Astrocyte (in vitro differentiated cells and primary cell): Measurements from ENCODE around the gene CNST. TPM values are rescaled to one million over a fixed set of nuclear protein-coding genes. Genes with fewer than 3 reads are reported as not detected.

ENCODE experiments used
- DNase-seq: peaks from one replicate; pipeline ENCODE4 v3.0.0-alpha.2; 2010; ENCODE audit warnings: low read depth
- FAIRE-seq: peaks from 2 replicates; lab custom pipeline; 2011; peaks lifted over from hg19 to GRCh38; lab: Jason Lieb, UNC
- H2AFZ ChIP-seq: 2 replicates; pipeline ENCODE4 v1.6.0; 2012; ENCODE audit warnings: low read depth, low read length, inconsistent platforms
- H3K27ac ChIP-seq: 2 replicates; pipeline ENCODE4 v1.5.1; 2011; ENCODE audit warnings: low read depth, low read length, inconsistent platforms
- H3K27me3 ChIP-seq: 2 replicates; pipeline ENCODE4 v1.6.0; 2011; ENCODE audit warnings: low read length, inconsistent platforms; ENCODE audit not compliant: insufficient read depth
- H3K36me3 ChIP-seq: 2 replicates; pipeline ENCODE4 v1.5.1; 2011; ENCODE audit warnings: low read length, inconsistent platforms; ENCODE audit not compliant: insufficient read depth
- H3K4me1 ChIP-seq: 2 replicates; pipeline ENCODE4 v1.5.1; 2011; ENCODE audit warnings: low read length, inconsistent platforms; ENCODE audit not compliant: insufficient read depth
- H3K4me2 ChIP-seq: 2 replicates; pipeline ENCODE4 v1.6.0; 2012; ENCODE audit warnings: low read length, inconsistent platforms
- H3K4me3 ChIP-seq: 2 replicates; pipeline ENCODE4 v1.5.1; 2011; ENCODE audit warnings: low read depth, mild to moderate bottlenecking, low read length, inconsistent platforms; ENCODE audit not compliant: insufficient read depth
- H3K79me2 ChIP-seq: 2 replicates; pipeline ENCODE4 v1.6.0; 2012; ENCODE audit warnings: mild to moderate bottlenecking, low read length, inconsistent platforms; ENCODE audit not compliant: insufficient read depth
- H3K9ac ChIP-seq: 2 replicates; pipeline ENCODE4 v1.6.0; 2012; ENCODE audit warnings: mild to moderate bottlenecking, low read length, inconsistent platforms
- H3K9me3 ChIP-seq: 2 replicates; pipeline ENCODE4 v1.5.1; 2012; ENCODE audit warnings: low read depth, mild to moderate bottlenecking, low read length, inconsistent platforms; ENCODE audit not compliant: insufficient read depth
- H4K20me1 ChIP-seq: 2 replicates; pipeline ENCODE4 v1.6.0; 2012; ENCODE audit warnings: low read length, inconsistent platforms; ENCODE audit not compliant: insufficient read depth
- H3K27ac Mint-ChIP-seq: one replicate; pipeline ENCODE4 v1.8.0; 2021; ENCODE audit warnings: mild to moderate bottlenecking, mixed read lengths; ENCODE audit not compliant: unreplicated experiment
- H3K27me3 Mint-ChIP-seq: one replicate; pipeline ENCODE4 v1.8.0; 2021; ENCODE audit warnings: low read depth, mixed read lengths; ENCODE audit not compliant: unreplicated experiment
- H3K36me3 Mint-ChIP-seq: one replicate; pipeline ENCODE4 v1.8.0; 2021; ENCODE audit warnings: low read depth, mixed read lengths; ENCODE audit not compliant: unreplicated experiment
- H3K4me1 Mint-ChIP-seq: one replicate; pipeline ENCODE4 v1.8.0; 2021; ENCODE audit warnings: low read depth, mixed read lengths; ENCODE audit not compliant: unreplicated experiment
- H3K4me3 Mint-ChIP-seq: one replicate; pipeline ENCODE4 v1.8.0; 2021; ENCODE audit warnings: mild to moderate bottlenecking, moderate library complexity, mixed read lengths; ENCODE audit not compliant: unreplicated experiment
- H3K9me3 Mint-ChIP-seq: one replicate; pipeline ENCODE4 v1.8.0; 2021; ENCODE audit warnings: mild to moderate bottlenecking, mixed read lengths; ENCODE audit not compliant: unreplicated experiment
- EZH2 ChIP-seq: IDR thresholded peaks from 2 replicates; pipeline ENCODE4 v1.6.1; 2012; ENCODE audit warnings: mild to moderate bottlenecking, low read length, inconsistent platforms; ENCODE audit not compliant: insufficient read depth
- total RNA-seq: library from RNA; stranded (reverse); gene quantifications from 2 replicates; pipeline ENCODE4 v1.2.1, GENCODE V29; 2021
- TF ChIP-seq, protein P1 (sequence below): IDR thresholded peaks from 2 replicates; pipeline ENCODE4 v1.5.1; 2011; ENCODE audit warnings: low read depth, mild to moderate bottlenecking, inconsistent platforms, low read length, moderate library complexity; ENCODE audit not compliant: insufficient read depth

CNST gene
- total RNA-seq, 1 donor from 2014 or later: 19.8 TPM

DNA sequence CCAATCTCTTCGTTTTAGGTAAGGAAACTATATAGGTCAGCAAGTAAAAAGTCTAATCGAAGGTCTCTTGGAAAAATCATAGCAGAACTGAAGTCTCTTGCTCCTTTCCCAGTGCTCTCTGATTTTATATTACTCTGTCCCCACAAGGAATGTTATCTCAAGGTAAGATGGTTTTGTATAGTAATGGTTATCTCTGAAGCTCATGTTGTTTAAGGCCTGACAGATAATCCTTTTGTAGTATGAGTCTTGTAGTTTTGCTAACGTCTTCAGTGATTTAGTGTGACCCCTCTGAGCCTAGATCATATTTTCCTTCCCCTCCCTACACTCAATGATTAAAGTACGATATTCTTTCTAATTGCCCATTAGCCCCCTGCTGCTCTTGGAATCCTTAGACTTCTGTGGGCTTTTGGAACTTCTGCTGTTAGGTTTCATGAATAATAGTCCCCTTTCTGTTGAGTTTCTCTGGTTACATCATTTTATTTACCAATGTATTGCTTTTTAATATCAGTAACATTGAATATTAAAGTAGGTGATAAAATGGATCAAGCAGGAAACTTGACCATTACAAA is 52.1 kb downstream of the CNST start:
- Histone ChIP-seq H3K79me2 (peaks cover under 1% of the 10 kb centered on the region), H3K9me3 (no peaks in the 10 kb centered on the region), H3K36me3 (no peaks in the 10 kb centered on the region), H4K20me1 (peaks cover 3% of the 10 kb centered on the region), H2AFZ (no peak overlapping the region), H3K4me2 (no peak overlapping the region), H3K4me1 (peaks cover 7% of the 10 kb centered on the region), H3K4me3 (no peak overlapping the region), H3K9ac (no peak overlapping the region), H3K27me3 (no peaks in the 10 kb centered on the region), H3K27ac (no peak overlapping the region)
- DNase-seq (no peak), FAIRE-seq (no peak)
- no peaks in the 10 kb centered on the region for H3K9me3 Mint-ChIP-seq
- peaks cover 5% of the 10 kb centered on the region for H3K4me1 Mint-ChIP-seq
- no peak overlapping the region for H3K4me3 Mint-ChIP-seq
- H3K27ac Mint-ChIP-seq: no peak overlapping the region
- H3K27me3 Mint-ChIP-seq: no peaks in the 10 kb centered on the region
- H3K36me3 Mint-ChIP-seq: peaks cover 4% of the 10 kb centered on the region
- no peak for TF ChIP-seq EZH2
- TF ChIP-seq, protein P1, sequence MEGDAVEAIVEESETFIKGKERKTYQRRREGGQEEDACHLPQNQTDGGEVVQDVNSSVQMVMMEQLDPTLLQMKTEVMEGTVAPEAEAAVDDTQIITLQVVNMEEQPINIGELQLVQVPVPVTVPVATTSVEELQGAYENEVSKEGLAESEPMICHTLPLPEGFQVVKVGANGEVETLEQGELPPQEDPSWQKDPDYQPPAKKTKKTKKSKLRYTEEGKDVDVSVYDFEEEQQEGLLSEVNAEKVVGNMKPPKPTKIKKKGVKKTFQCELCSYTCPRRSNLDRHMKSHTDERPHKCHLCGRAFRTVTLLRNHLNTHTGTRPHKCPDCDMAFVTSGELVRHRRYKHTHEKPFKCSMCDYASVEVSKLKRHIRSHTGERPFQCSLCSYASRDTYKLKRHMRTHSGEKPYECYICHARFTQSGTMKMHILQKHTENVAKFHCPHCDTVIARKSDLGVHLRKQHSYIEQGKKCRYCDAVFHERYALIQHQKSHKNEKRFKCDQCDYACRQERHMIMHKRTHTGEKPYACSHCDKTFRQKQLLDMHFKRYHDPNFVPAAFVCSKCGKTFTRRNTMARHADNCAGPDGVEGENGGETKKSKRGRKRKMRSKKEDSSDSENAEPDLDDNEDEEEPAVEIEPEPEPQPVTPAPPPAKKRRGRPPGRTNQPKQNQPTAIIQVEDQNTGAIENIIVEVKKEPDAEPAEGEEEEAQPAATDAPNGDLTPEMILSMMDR: no peak

DNA sequence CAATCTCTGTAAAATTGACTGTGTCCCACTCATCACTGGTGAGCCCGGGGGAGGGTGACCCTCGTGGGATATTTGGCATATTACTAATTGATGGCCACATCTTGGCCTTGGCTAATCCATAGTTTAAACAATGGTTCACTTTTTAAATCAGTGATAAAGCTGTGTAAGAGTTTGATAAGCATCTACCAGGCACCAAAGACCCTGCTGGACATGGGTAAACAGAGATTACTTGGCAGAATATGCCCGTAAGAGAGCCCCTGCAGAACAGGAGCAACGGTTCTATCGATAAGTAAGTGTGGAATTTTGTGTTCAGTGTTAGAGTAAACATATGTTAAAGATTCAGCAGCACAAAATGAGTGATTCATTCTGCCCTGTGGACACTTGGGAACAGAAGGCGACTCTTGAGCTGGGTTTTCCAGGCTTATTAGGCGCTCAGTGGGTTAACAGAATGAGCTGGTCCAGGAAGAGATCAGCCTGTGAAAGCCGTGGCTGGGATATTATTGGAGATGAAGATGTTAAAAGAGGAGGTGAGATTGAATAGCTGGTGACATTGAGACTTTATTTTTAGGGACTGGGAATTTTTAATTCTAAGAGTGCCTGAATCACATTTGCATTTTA is 55.9 kb downstream of the CNST start:
- no peaks in the 10 kb centered on the region for H3K27me3 Mint-ChIP-seq
- peaks cover 5% of the 10 kb centered on the region for H3K4me1 Mint-ChIP-seq
- no peaks in the 10 kb centered on the region for H4K20me1 ChIP-seq
- H3K27ac ChIP-seq: no peak overlapping the region
- no peak overlapping the region for H3K4me2 ChIP-seq
- H3K9me3 Mint-ChIP-seq: no peaks in the 10 kb centered on the region
- TF ChIP-seq, protein P1: no peak
- TF ChIP-seq EZH2: no peak
- no peak overlapping the region for H3K4me3 Mint-ChIP-seq
- no peaks in the 10 kb centered on the region for H3K36me3 ChIP-seq
- no peaks in the 10 kb centered on the region for H3K27me3 ChIP-seq
- no peak for FAIRE-seq
- H3K36me3 Mint-ChIP-seq: peaks cover 4% of the 10 kb centered on the region
- peaks cover 7% of the 10 kb centered on the region for H3K4me1 ChIP-seq
- H2AFZ ChIP-seq: no peak overlapping the region
- H3K79me2 ChIP-seq: no peaks in the 10 kb centered on the region
- DNase-seq: no peak
- H3K27ac Mint-ChIP-seq: no peak overlapping the region
- H3K9ac ChIP-seq: no peak overlapping the region
- no peaks in the 10 kb centered on the region for H3K9me3 ChIP-seq
- no peak overlapping the region for H3K4me3 ChIP-seq

DNA sequence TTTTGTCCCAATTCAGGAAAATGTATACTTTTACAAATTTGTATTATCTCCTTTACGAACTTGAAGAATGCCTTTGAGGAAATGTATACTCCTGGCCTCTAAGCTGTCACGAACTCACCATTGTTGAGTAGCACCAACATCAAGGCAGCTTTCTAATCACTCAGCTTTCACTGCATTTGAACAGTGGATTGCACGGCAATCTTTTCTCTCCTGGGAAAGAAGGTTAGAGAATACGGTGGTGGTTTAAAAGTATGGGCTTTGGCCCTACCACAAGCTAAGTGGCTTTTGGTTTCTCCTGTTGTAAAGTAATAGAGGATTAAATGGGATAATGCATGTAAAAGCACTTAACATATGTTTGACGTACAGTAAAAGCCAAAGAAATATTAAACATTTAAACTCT is 57.8 kb downstream of the CNST start:
- H3K79me2 ChIP-seq: no peaks in the 10 kb centered on the region
- no peak overlapping the region for H3K9ac ChIP-seq
- DNase-seq (no peak), FAIRE-seq (no peak)
- H3K36me3 ChIP-seq: no peaks in the 10 kb centered on the region
- H3K36me3 Mint-ChIP-seq: peaks cover 4% of the 10 kb centered on the region
- H3K4me3 ChIP-seq: no peak overlapping the region
- no peaks in the 10 kb centered on the region for H3K27me3 Mint-ChIP-seq
- peaks cover 7% of the 10 kb centered on the region for H3K4me1 ChIP-seq
- TF ChIP-seq, protein P1: no peak
- no peak for TF ChIP-seq EZH2
- no peak overlapping the region for H3K4me3 Mint-ChIP-seq
- H3K27ac Mint-ChIP-seq: no peak overlapping the region
- no peaks in the 10 kb centered on the region for H3K9me3 Mint-ChIP-seq
- H3K27ac ChIP-seq: no peak overlapping the region
- H2AFZ ChIP-seq: no peak overlapping the region
- H3K4me2 ChIP-seq: no peak overlapping the region
- H3K27me3 ChIP-seq: no peaks in the 10 kb centered on the region
- no peaks in the 10 kb centered on the region for H3K9me3 ChIP-seq
- H4K20me1 ChIP-seq: no peaks in the 10 kb centered on the region
- H3K4me1 Mint-ChIP-seq: peaks cover 5% of the 10 kb centered on the region
